Endometrium (tissue), 2 donors: ENCODE measurements around the gene LYPD8.

ENCODE experiments used
- FAIRE-seq: peaks from 2 replicates; lab custom pipeline; 2012; peaks lifted over from hg19 to GRCh38; lab: Jason Lieb, UNC
- donor health status: control.
- donor health status: control.

The LYPD8 gene

DNA sequence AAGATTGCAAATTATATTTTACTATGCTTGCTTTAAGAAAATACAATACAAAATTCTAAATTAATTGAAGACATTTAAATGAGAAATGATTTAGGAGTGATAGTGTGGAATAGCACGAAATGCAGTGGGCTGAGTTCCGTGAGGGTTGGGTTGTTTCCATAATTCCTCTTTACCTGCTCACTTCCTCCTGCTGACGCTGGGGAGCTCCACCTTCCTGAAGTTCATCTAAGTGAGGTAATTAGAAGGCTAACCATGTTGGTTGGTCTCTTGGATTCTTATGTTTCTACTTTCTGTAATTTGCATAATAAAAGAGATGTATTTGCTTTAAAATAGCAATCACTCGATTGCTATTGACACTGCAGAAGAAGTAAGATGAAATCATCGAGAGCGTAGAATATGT, 57.7 kb downstream of the LYPD8 start:
- no peak for FAIRE-seq

DNA sequence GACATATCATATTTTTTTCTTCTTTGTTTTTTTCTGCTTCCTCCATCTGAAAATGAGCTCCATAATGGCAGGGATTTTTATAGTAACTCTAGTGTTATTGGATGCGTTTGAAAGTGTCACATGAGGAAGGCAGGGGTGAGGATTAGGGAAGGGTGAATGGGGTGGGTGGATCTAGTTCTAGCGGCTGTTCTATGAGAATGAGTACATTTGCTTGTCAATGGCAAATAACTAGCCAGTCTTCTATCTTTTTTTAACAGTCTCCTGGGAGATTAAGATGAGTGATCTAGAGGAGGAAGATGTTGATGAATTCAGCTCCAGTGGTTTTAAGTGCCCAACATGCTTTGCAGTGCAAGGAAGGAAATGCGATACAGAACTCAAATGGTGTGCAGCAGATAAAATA, 58.8 kb downstream of the LYPD8 start:
- FAIRE-seq, result no peak

DNA sequence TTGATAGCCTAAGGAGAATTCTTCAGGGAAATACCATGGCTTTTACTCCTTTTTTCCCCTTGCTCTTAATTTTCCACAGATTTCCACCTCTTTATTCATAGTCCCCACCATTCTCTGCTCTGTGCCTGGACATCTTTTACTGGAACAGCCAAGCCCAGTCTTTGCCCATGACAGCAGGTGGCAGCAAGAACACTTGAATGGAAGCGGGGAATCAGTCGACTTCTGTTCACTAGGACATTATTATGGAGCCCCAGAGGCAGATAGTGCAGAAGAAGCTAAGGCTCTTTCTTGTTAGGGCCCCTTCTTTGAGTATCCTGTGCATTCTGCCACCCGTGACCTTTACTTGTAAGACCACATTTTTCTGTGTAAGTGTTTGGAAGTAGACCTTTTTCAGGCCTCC, 59.3 kb downstream of the LYPD8 start:
- no peak for FAIRE-seq

DNA sequence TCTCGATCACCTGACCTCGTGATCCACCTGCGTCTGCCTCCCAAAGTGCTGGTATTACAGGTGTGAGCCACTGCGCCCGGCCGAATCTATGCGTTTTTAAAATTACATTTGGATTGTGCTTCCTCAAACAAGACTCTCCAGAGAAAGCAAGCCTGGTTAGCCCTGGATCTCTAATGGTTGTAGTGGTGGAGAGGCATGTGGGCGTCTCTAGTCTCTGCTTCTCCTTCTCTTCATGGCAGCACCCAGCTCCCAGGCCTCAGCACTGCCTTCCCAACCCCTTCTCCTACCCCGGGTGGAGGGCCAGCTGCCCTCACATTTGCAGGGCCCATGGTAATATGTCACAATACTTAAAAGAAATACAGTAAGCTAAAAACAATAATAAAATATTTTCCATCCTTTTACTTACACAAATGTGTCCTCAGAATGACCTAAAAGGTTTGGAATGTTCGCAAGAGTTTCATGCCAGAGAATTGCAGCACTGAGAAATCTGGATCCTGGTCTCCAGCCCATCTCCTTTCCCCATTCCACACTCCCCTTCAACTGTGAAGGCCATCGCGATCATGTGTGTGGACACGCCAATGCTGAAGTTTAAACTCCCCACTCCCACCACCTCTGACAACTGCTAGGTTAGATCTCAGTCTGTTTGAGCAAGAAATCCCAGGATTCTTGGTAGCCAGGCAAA, 60.0 kb downstream of the LYPD8 start:
- FAIRE-seq, result no peak

DNA sequence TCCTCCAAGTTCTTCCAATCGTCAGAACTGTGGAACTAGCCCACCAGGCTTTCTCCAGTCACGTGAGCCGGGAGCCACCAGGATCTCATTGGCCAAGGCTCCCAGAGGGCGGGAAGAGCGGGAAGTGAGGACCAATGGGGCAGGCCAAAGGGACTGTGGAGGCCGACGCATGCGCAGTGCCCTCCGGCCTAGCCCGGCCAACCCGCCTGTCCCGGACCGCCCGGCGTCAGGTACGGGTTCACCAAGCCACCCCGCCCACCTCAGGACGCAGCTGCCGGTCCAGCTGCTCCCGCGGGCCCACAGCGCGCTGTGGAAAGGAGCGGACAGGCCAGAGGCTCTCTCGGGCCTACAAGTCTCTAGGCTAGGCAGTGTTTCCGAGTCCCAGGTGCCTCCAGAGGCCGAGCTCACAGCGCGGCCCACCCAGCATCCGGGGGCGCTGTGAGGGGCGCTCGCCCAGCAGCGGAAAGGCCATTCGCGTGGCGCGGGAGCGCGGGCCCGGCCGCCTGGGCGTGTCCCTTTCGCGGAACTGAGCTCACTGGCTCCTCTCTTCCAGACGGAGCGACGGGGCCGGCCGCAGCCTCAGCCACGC, 63.9 kb downstream of the LYPD8 start:
- FAIRE-seq, result no peak
